ENCODE results near the gene AHNAK. TPM values are rescaled to one million over a fixed set of nuclear protein-coding genes. Genes with fewer than 3 reads are reported as not detected.
A peak's percentile ranks its signal among the peaks of the same experiment; 100 is the strongest.

Gene AHNAK
- total RNA-seq, 3 donors from 2014 or later (not counting 1 experiment from before 2014, with no cell fraction given): 623 to 740 (median 677) TPM

DNA sequence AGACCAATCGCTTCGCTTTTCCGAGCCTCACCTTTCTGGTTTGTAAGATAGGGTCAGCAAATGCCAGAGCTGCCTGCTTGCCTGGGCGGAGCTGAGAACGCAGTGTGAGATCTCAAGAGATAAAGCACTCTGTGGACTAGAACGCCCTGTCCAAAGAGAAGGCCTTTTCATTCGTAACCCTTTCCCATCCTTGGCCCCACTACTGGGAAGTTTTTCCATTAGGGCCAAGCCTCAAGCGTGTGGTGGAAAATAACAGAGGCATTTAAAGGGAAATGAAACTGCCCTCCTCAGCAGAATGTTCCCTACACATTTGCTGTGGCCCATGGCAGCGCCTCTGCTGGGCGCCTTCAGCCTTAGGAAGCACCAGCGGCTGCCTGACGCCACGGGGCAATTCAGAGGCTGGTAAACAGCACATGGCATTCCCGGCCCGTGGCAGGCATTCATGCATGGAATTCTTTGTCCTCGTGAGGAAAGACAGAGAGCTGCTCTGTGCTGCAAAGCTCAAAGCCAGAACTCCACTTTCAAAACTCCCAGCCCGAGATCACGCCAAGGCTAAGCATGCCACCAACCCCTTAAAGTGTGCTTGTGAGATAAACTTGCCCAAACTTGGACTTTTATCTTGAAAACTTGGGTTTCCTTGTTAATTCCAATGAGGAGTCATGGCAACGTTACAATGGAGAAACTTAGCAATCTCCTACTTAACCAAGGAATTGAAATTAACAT, 38.1 kb downstream of the AHNAK start:
- Histone ChIP-seq H3K4me3 (ENCODE audit: low read length) (no peak overlapping the region), H3K27me3 (ENCODE audit: control insufficient read depth, insufficient read depth, low read length) (no peaks in the 10 kb centered on the region), H3K36me3 (ENCODE audit: control insufficient read depth, insufficient read depth, low read length) (no peaks in the 10 kb centered on the region), H3K27ac (ENCODE audit: low read length) (no peak overlapping the region), H3K4me1 (ENCODE audit: control insufficient read depth, insufficient read depth, low read length) (peaks cover 10% of the 10 kb centered on the region), H3K9me3 (ENCODE audit: control insufficient read depth, insufficient read depth, low read length) (no peaks in the 10 kb centered on the region)
- intact Hi-C loops (cut with micrococcal nuclease): no loop called here
- H3K4me3 Mint-ChIP-seq: no peak overlapping the region
- no peaks in the 10 kb centered on the region for H3K9me3 Mint-ChIP-seq
- DNase-seq (no peak), ATAC-seq (peak; percentile 32 to 48 (median 43))
- peaks cover 0 to 3% of the 10 kb centered on the region in 2 donors for H3K27me3 Mint-ChIP-seq (ENCODE audit: low read depth in 2 of 2)
- H3K4me1 Mint-ChIP-seq: peaks cover 11 to 16% of the 10 kb centered on the region in 2 donors
- H3K36me3 Mint-ChIP-seq: no peaks in the 10 kb centered on the region
- no peak for TF ChIP-seq CTCF (IDR thresholded peaks at IDR 0.05)
- WGBS (ENCODE audit: insufficient coverage): 34% methylated on average over 18 of the region's 19 CpGs
- H3K27ac Mint-ChIP-seq: no peak overlapping the region

DNA sequence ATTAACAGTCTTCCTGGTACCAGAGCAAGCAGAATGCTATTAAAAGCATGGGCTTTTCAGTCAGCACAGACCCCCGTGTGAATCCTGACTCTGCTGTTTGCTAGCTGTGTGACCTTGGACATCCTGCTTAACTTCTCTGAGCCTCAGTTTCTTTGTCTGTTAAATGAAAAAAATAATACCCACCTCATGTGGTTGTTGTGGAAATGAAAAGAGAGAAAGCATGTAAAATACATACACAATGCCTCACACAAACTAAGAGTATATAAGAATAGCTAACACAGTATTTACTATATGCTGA, 39.5 kb downstream of the AHNAK start:
- no peaks in the 10 kb centered on the region for H3K9me3 Mint-ChIP-seq
- no peak for ATAC-seq
- Histone ChIP-seq H3K9me3 (ENCODE audit: control insufficient read depth, insufficient read depth, low read length) (no peaks in the 10 kb centered on the region), H3K27me3 (ENCODE audit: control insufficient read depth, insufficient read depth, low read length) (no peaks in the 10 kb centered on the region), H3K36me3 (ENCODE audit: control insufficient read depth, insufficient read depth, low read length) (no peaks in the 10 kb centered on the region), H3K27ac (ENCODE audit: low read length) (no peak overlapping the region), H3K4me3 (ENCODE audit: low read length) (no peak overlapping the region), H3K4me1 (ENCODE audit: control insufficient read depth, insufficient read depth, low read length) (peaks cover 16% of the 10 kb centered on the region)
- intact Hi-C loops (cut with micrococcal nuclease): no loop called here
- H3K36me3 Mint-ChIP-seq: no peaks in the 10 kb centered on the region
- TF ChIP-seq CTCF (IDR thresholded peaks at IDR 0.05): no peak
- WGBS (ENCODE audit: insufficient coverage): 100% methylated on average over 1 of the region's 1 CpG
- peaks cover 14 to 26% of the 10 kb centered on the region in 2 donors for H3K4me1 Mint-ChIP-seq
- peaks cover 0 to 3% of the 10 kb centered on the region in 2 donors for H3K27me3 Mint-ChIP-seq (ENCODE audit: low read depth in 2 of 2)
- no peak overlapping the region for H3K4me3 Mint-ChIP-seq
- no peak overlapping the region for H3K27ac Mint-ChIP-seq
- no peak for DNase-seq

GRCh38 chr11:62506413-62507124, 40.0 kb downstream of the AHNAK start:
- DNase-seq (no peak), ATAC-seq (peak in 1 of 3 donors; percentile 5)
- H3K9me3 ChIP-seq (ENCODE audit: control insufficient read depth, insufficient read depth, low read length): no peaks in the 10 kb centered on the region
- no peaks in the 10 kb centered on the region for H3K36me3 Mint-ChIP-seq
- H3K4me1 Mint-ChIP-seq: peaks cover 14 to 27% of the 10 kb centered on the region in 2 donors
- no peaks in the 10 kb centered on the region for H3K36me3 ChIP-seq (ENCODE audit: control insufficient read depth, insufficient read depth, low read length)
- intact Hi-C loops (cut with micrococcal nuclease): no loop called here
- 87% methylated on average over 9 of the region's 10 CpGs for whole genome bisulfite sequencing (ENCODE audit: insufficient coverage)
- H3K4me1 ChIP-seq (ENCODE audit: control insufficient read depth, insufficient read depth, low read length): peaks cover 16% of the 10 kb centered on the region
- no peak overlapping the region for H3K4me3 ChIP-seq (ENCODE audit: low read length)
- no peak overlapping the region for H3K27ac Mint-ChIP-seq
- no peaks in the 10 kb centered on the region for H3K27me3 ChIP-seq (ENCODE audit: control insufficient read depth, insufficient read depth, low read length)
- H3K27me3 Mint-ChIP-seq (ENCODE audit: low read depth in 2 of 2): peaks cover 0 to 3% of the 10 kb centered on the region in 2 donors
- H3K27ac ChIP-seq (ENCODE audit: low read length): no peak overlapping the region
- H3K4me3 Mint-ChIP-seq: no peak overlapping the region
- TF ChIP-seq CTCF (IDR thresholded peaks at IDR 0.05): no peak
- H3K9me3 Mint-ChIP-seq: no peaks in the 10 kb centered on the region
